SK-MEL-5 (cell line): ENCODE measurements around the gene PDXK. TPM values are rescaled to one million over a fixed set of nuclear protein-coding genes. Genes with fewer than 3 reads are reported as not detected.
A peak's percentile ranks its signal among the peaks of the same experiment; 100 is the strongest.

Experiments
- DNase-seq: peaks from one replicate; pipeline ENCODE4 v3.0.0-alpha.2; 2016; ENCODE audit warnings: low read depth, low spot score
- in situ Hi-C: cut with HindIII; loops from 2 replicates; pipeline ENCODE4 v1.10.0; 2016; ENCODE audit warnings: low sequenced_read_pairs, high pct_unique_total_duplicates, low pct_unique_long_range_greater_than_20kb
- total RNA-seq: library from RNA; depleted of rRNA; stranded (reverse); fragments of >200 nt; shearing (Covaris generic); gene quantifications from 2 replicates; pipeline ENCODE4 v1.2.3, GENCODE V29; 2014

The PDXK gene
- total RNA-seq, 1 experiment from 2014 or later: 69.9 TPM

GRCh38 chr21:43767498-43767983, 48.6 kb downstream of the PDXK start:
- in situ Hi-C loops: no loop called here
- DNase-seq: no peak

GRCh38 chr21:43767984-43768867, 49.3 kb downstream of the PDXK start:
- in situ Hi-C loops: no loop called here
- DNase-seq: peak; percentile 49

GRCh38 chr21:43768868-43769167, 49.9 kb downstream of the PDXK start:
- no peak for DNase-seq
- in situ Hi-C loops: no loop called here

GRCh38 chr21:43769325-43769958, 50.5 kb downstream of the PDXK start:
- no peak for DNase-seq
- in situ Hi-C loops: no loop called here

- in situ Hi-C loops: no loop called here
Measured at GRCh38 chr21:43770066-43770655, 51.2 kb downstream of the PDXK start.

GRCh38 chr21:43771199-43771675, 52.3 kb downstream of the PDXK start:
- in situ Hi-C loops: no loop called here
- peak; percentile 34 for DNase-seq

More at GRCh38 chr21:43770066-43770655, 51.2 kb downstream of the PDXK start:
- DNase-seq: no peak

- in situ Hi-C loops: no loop called here
- peak; percentile 96 for DNase-seq
Measured at GRCh38 chr21:43771698-43772424, 52.9 kb downstream of the PDXK start.

- no peak for DNase-seq
- in situ Hi-C loops: no loop called here
Measured at GRCh38 chr21:43772425-43772821, 53.5 kb downstream of the PDXK start.

- in situ Hi-C loops: no loop called here
- no peak for DNase-seq
Measured at GRCh38 chr21:43774163-43774562, 55.2 kb downstream of the PDXK start.

GRCh38 chr21:43775190-43775589, 56.3 kb downstream of the PDXK start:
- in situ Hi-C loops: no loop called here
- DNase-seq: no peak

- DNase-seq: peak; percentile 60
- in situ Hi-C loops: no loop called here
Measured at GRCh38 chr21:43775795-43776430, 57.0 kb downstream of the PDXK start, which contains the start of gene CSTB. CSTB (minus strand) TSS chr21:43776308; CDS start chr21:43776269, 39 bp downstream.

- in situ Hi-C loops: no loop called here
- no peak for DNase-seq
Measured at GRCh38 chr21:43777953-43778352, 59.0 kb downstream of the PDXK start.

- peak; percentile 55 for DNase-seq
- in situ Hi-C loops: no loop called here
Measured at GRCh38 chr21:43778469-43779335, 59.8 kb downstream of the PDXK start.

- in situ Hi-C loops: no loop called here
- DNase-seq: no peak
Measured at GRCh38 chr21:43779660-43780059, 60.7 kb downstream of the PDXK start.

GRCh38 chr21:43781846-43782245, 62.9 kb downstream of the PDXK start:
- in situ Hi-C loops: no loop called here
- no peak for DNase-seq

GRCh38 chr21:43782431-43783097, 63.6 kb downstream of the PDXK start:
- in situ Hi-C loops: no loop called here
- DNase-seq: no peak
